Measurements from ENCODE around the gene ICA1L.

The ICA1L gene

GRCh38 chr2:202858601-202859000 is 13.0 kb downstream of the ICA1L start:
- no peak for TF ChIP-seq TAF1 (IDR thresholded peaks at IDR 0.05; ENCODE audit: borderline replicate concordance, insufficient read depth, low read length)
- TF ChIP-seq REST (IDR thresholded peaks at IDR 0.05; ENCODE audit: insufficient read depth in 1 of 2, low read depth in 2 of 2, low read length in 2 of 2): no peak
- no peak for TF ChIP-seq SIN3A (IDR thresholded peaks at IDR 0.05; ENCODE audit: borderline replicate concordance, insufficient read depth, low read length)
- no peak for TF ChIP-seq POLR2AphosphoS5 (IDR thresholded peaks at IDR 0.05; ENCODE audit: low read depth, low read length)
- TF ChIP-seq FOXP2 (optimal IDR thresholded peaks at IDR 0.05; ENCODE audit: borderline replicate concordance, extremely low read depth, extremely low read length, insufficient read depth): no peak

GRCh38 chr2:202848813-202849212 is 22.8 kb downstream of the ICA1L start:
- TF ChIP-seq SIN3A (IDR thresholded peaks at IDR 0.05; ENCODE audit: borderline replicate concordance, insufficient read depth, low read length) (no peak), REST (IDR thresholded peaks at IDR 0.05; ENCODE audit: insufficient read depth in 1 of 2, low read depth in 2 of 2, low read length in 2 of 2) (no peak), POLR2AphosphoS5 (IDR thresholded peaks at IDR 0.05; ENCODE audit: low read depth, low read length) (no peak), FOXP2 (optimal IDR thresholded peaks at IDR 0.05; ENCODE audit: borderline replicate concordance, extremely low read depth, extremely low read length, insufficient read depth) (no peak)

- TF ChIP-seq POLR2AphosphoS5 (IDR thresholded peaks at IDR 0.05; ENCODE audit: low read depth, low read length): no peak
- TF ChIP-seq SIN3A (IDR thresholded peaks at IDR 0.05; ENCODE audit: borderline replicate concordance, insufficient read depth, low read length): no peak
- no peak for TF ChIP-seq REST (IDR thresholded peaks at IDR 0.05; ENCODE audit: insufficient read depth in 1 of 2, low read depth in 2 of 2, low read length in 2 of 2)
- no peak for TF ChIP-seq TAF1 (IDR thresholded peaks at IDR 0.05; ENCODE audit: borderline replicate concordance, insufficient read depth, low read length)
- no peak for TF ChIP-seq FOXP2 (optimal IDR thresholded peaks at IDR 0.05; ENCODE audit: borderline replicate concordance, extremely low read depth, extremely low read length, insufficient read depth)
Observed at GRCh38 chr2:202847693-202848524, 23.7 kb downstream of the ICA1L start.

- no peak for TF ChIP-seq REST (IDR thresholded peaks at IDR 0.05; ENCODE audit: insufficient read depth in 1 of 2, low read depth in 2 of 2, low read length in 2 of 2)
- no peak for TF ChIP-seq POLR2AphosphoS5 (IDR thresholded peaks at IDR 0.05; ENCODE audit: low read depth, low read length)
- TF ChIP-seq FOXP2 (optimal IDR thresholded peaks at IDR 0.05; ENCODE audit: borderline replicate concordance, extremely low read depth, extremely low read length, insufficient read depth): no peak
- no peak for TF ChIP-seq TAF1 (IDR thresholded peaks at IDR 0.05; ENCODE audit: borderline replicate concordance, insufficient read depth, low read length)
- TF ChIP-seq SIN3A (IDR thresholded peaks at IDR 0.05; ENCODE audit: borderline replicate concordance, insufficient read depth, low read length): no peak
Observed at GRCh38 chr2:202844656-202845055, 26.9 kb downstream of the ICA1L start.

Measured in PFSK-1 (cell line).